NCI-H2029 (cell line): ENCODE data around the gene GNAI2.
"Not testable (repeated sequence)": the region's sequence is repeated elsewhere in the genome, so short reads cannot be mapped to it uniquely, and the experiment has no call there.

Experiments used
- DNase-seq: peaks from one replicate; lab custom pipeline; 2025; lab: John Stamatoyannopoulos, UW

Gene GNAI2

GRCh38 chr3:50204804-50205412, 31.1 kb upstream of the GNAI2 start, which contains the start of gene SLC38A3:
TSS of gene SLC38A3 (plus strand) at chr3:50205271. CDS start at chr3:50214200, 8,929 bp downstream.
- no peak for DNase-seq

- DNase-seq = no peak
These were observed 30.4 kb upstream of the GNAI2 start for GRCh38 chr3:50205413-50206276.

- no peak for DNase-seq
These were observed 28.5 kb upstream of the GNAI2 start for GRCh38 chr3:50207359-50208042.

- DNase-seq = no peak
These were observed 27.2 kb upstream of the GNAI2 start for GRCh38 chr3:50208677-50209344.

GRCh38 chr3:50210176-50210509, 25.9 kb upstream of the GNAI2 start:
- DNase-seq = no peak

- DNase-seq = no peak
These were observed 25.3 kb upstream of the GNAI2 start for GRCh38 chr3:50210510-50211367.

- not testable (repeated sequence) for DNase-seq
These were observed 24.7 kb upstream of the GNAI2 start for GRCh38 chr3:50211368-50211717.

GRCh38 chr3:50211930-50212329, 24.1 kb upstream of the GNAI2 start:
- no peak for DNase-seq

- DNase-seq = no peak
These were observed 23.5 kb upstream of the GNAI2 start for GRCh38 chr3:50212502-50212901.

GRCh38 chr3:50212971-50213370, 23.0 kb upstream of the GNAI2 start:
- no peak for DNase-seq

GRCh38 chr3:50213373-50213772, 22.6 kb upstream of the GNAI2 start:
- DNase-seq = no peak

GRCh38 chr3:50214824-50215223, 21.2 kb upstream of the GNAI2 start:
- DNase-seq = no peak

GRCh38 chr3:50215529-50215928, 20.5 kb upstream of the GNAI2 start:
- no peak for DNase-seq

GRCh38 chr3:50217681-50218080, 18.3 kb upstream of the GNAI2 start:
- DNase-seq = no peak

GRCh38 chr3:50218448-50218847, 17.6 kb upstream of the GNAI2 start:
- no peak for DNase-seq

- DNase-seq = no peak
These were observed 16.7 kb upstream of the GNAI2 start for GRCh38 chr3:50219285-50219684.

- DNase-seq = no peak
These were observed 15.9 kb upstream of the GNAI2 start for GRCh38 chr3:50220109-50220508.

- no peak for DNase-seq
These were observed 15.0 kb upstream of the GNAI2 start for GRCh38 chr3:50221051-50221410.

GRCh38 chr3:50221411-50222168, 14.4 kb upstream of the GNAI2 start:
- no peak for DNase-seq

- DNase-seq = no peak
These were observed 13.9 kb upstream of the GNAI2 start for GRCh38 chr3:50222169-50222528.

- no peak for DNase-seq
These were observed 11.4 kb upstream of the GNAI2 start for GRCh38 chr3:50224639-50225038.
